Inflammatory macrophage (primary cell): ENCODE results near the gene ADAM12.

Experiments used
- DNase-seq, 2 donors: peaks; one replicate each; pipeline ENCODE4 v3.0.0-alpha.2; 2020 to 2022

Gene ADAM12

DNA sequence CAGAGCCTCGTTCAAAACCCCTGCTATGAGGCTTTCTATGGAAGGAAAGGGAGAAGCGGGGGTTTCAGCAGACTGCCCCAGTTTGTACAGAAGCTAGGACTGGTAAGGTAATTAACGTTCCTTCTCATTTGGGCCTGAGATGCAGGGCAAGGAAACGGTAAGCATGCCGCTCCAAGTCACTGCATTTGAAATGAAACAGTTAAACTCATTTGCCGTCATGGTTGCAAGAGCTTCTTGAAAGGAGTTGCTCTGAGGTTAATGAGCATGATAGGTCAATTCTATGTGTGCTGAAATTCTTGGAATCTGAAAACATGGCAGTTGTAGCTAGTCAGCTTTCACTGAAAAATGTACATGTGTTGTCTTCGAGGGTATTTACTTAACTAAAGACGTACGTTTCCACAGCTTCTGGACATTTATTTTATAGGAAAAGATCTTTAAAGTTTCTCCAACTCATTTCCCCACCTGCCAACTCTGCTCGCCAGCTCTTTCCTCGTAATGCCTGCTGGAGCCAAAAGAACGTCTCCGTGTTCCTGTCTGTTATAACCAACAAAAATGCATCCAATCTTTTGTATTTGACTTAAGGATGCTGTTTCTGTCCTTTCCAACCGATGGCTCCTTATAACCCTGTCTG, 73.3 kb downstream of the ADAM12 start:
- no peak for DNase-seq

DNA sequence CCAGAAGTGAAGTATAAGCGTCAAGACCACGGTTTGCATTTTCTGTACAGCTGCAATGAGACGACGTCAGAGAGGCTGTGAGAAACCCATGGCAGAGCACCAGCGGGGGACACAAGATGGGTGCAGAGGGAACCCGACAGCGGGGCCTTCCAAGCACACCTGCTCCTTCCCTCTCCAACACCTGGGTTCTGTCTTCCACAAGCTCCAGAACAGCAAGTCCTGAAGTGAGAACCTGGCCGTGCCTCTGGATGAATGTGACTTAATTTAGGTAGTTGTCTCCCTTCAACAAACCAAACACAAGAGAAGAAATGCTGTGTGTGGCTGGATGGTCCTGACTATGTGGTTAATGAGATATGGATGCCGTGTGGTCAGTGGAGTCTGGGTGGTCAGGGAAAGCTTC, 76.1 kb downstream of the ADAM12 start:
- no peak for DNase-seq

DNA sequence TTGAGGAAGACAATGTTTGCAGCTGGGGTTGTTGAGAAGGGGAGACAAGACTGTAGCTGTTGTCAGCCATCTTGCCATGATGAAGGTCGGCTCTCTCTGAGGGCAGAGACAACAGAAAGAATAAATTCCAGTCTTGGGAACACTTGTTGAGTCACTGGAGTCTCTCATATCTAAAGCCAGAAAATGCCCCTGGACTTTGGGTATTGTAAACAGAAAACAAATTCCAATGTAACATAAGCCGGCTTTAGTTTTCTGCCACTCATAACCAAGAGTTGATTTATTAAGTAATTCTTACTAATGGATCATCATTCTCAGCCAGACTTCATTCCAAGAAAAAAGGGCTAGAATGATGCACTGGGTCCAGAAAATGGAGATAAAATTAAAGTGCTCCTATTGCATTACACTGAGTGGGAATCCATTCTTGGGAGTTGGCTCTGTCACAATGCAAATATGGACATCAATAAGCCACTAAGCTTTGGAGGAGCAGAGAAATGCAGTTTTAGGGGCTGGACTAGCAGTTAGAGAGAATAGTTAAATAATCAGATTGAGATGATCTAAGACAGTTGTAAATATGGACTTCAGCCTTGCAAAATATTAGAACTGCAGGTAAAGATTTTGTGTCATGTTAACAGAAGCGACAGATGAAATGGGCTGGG, 78.9 kb downstream of the ADAM12 start:
- DNase-seq, result no peak

DNA sequence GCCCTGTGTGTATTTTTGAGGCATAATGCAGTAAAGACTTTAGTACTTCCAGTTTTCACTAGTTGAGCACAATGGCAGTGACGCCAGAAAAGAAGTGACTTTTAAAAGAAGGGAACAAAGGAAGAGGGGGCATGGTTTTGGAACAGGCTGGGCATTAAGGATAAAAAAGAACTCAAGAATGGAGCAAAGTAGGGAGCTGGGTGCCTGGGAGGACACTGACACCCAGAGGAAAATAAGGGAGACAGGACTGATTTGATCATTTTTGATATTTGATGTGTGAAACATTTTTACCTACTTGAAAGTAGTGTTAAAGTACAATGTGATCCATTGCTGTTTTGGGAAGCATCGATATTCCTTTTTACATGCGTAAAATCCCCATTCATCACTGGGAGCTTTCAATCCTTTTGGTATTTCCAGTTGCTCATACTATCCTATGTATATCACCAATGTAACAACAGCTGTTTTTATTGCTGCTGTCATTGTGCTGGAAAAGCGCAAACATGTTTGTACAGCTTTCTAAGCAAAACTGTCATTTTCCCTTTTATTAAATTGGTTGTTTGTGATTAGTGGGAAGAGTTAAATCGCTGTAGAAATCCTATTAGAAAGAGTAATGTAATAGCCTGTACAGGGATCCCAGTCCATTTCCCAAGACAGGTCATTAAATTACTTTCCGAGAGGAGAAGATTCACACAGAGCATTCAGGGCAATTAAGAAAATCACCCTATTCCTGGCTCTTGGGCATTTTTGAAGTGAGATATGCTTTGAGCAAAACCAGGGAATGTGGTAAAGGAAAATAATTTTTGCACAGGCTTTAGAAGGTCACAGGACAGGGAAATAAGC, 85.2 kb downstream of the ADAM12 start:
- DNase-seq, result no peak

DNA sequence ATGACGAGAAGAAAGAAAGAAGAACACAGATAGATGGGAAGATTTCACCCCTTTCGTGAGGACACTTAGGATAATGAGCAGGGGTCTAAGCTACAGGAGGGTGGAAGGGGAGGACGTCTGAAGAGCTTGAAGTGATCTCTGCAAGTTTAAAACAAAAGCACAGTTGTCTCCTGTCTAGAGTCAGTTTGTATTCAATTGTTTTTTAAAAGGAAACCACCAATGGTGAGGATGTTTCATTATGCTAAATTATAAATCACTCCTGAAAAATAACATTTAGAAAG, 85.9 kb downstream of the ADAM12 start:
- no peak for DNase-seq

DNA sequence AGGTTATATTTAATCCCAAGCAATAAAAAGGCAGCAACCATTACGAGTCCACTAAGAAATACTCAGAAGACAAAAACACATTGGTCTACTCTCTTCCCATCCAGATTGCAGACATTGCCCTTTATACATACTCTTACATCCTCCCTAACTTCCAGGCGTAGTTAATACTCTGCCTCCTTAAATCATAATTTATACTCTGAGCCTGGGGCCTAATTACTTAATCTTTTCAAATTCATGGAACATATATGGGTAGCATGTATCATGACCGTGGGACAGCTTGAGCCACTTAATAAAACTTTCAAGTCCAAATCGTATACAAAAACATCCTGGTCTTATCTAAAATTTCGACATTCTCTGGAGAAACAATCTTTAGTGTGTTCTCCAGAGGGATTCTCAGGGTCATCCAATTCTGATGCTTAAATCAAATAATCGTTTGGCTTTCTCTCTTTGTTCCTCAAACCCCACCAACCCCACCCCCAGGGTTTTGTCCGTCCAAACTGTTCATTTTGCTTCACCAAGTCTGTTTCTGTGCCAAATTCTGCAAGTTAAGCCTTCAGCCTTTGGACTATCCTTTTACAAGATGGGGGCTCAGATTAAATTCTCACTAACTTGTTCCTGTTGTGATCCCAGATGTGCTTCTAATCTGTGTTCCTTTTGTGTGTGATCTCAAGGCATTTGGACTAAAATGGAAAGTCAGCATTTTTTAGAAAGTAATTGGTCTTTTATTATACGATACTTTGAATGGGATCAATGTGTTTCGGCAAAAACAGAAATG, 86.4 kb downstream of the ADAM12 start:
- no peak for DNase-seq

DNA sequence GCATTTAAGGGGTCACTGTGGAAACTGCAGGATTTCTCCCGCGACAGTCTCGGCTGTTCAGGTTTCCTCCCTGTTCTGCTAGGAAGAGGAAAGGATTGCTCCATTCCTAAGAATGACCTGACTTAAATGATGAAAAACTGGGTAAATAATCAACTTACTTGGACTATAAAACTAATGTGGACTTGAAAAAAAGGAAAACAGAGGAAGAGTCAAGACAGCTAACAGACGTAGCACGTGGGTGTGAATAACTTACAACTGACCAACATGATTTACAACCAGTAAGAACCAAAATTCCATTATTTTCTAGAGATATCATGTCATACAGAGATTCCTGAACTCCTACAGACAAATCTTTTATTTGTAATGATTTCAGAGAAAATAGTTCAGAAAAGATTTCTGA, 93.8 kb downstream of the ADAM12 start:
- DNase-seq, result no peak

DNA sequence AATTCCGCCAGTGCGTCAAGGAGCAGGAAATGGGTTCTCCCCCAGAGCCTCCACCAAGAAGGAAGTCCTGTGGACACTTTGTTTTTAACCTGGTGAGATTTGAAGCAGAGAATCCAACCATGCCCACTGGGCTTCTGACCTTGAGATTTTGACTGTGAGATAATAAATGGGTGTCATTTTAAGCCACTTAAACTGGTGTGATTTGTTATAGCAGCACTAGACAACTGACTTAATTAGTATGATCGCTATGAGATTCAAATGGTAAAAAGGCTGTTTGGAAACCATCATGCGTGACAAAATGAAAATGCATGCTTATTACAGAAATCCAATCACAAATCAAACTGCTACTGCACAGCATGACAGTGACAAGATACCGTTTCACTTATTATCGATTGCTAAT, 98.0 kb downstream of the ADAM12 start:
- DNase-seq, result no peak

DNA sequence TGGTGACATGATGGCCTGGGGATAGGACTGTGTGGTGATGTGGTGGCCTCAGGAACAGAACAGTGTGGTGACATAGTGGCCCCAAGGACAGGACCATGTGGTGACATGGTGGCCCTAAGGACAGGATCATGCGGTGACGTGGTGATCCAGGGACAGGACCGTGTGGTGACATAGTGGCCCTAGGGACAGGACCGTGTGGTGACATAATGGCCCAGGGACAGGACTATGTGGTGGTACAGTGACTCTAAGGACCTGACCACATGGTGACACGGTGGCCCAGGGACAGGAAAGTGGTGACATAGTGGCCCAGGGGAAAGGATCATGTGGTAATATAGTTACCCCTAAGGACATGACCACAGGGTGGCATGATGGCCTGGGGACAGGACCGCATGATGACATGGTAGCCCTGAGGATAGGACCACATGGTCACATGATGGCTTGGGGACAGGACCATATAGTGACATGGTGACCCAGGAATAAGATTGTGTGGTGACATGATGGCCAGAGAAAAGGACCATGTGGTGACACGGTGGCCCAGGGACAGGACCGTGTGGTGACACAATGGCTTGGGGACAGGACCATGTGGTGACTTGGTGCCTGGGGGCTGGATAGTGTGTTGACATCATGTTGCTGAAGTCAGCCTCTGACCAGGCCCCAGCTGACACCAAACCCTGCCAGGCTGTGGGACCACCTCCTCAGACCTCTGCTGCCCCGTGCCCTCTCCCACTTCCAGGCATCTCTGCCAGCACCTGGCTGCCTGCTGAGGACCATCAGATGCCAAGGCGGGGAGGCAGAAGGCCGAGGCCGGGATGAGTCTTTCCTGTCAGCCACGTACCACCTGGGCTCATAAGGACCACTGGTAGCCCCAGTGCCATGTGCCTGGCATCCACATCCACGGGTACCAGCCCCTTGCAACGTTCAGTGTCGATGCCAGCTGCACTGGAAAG, 99.5 kb downstream of the ADAM12 start:
- no peak for DNase-seq

DNA sequence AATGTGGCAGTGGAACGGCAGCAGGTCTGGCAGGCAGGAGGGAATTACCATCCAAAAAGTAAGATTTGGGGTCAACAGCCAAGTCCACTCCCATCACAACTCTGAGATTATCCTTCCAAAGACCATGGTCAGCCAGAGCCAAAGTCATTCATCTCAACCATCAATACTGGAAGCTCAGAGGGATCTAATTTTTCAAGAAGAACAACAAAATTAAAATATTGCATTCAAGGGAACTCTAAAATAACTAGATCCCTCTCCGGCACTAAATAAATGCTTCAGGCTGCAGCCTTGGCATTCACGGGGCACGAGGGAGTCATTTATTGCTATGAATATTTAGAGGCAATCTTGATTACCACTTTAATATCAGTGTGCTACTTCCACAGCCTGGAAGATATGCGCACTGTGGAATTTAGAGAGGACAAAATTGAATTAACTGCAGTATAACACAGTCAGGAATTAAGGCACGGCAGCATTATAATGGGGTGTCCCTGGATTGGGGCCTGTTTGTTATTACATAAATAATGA, 102.0 kb downstream of the ADAM12 start:
- no peak for DNase-seq

DNA sequence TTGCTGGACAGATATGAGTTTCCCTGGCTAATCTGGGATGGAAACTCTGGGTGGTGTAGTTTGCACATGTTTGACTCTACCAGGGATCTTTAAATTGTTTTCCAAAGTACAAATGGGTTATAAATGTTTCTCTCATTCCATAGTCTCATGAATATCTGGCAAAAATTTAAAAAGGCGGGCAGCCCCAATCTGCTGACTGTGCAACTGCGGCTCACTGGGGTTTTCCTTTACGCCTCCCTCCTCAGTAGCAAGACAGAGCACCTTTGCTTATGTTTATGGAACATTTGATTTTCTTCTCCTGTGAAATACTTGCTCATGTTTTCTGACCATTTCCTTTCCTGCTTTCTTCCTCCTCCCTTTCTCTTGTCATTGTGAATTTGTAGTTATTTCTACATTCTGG, 105.0 kb downstream of the ADAM12 start:
- DNase-seq, result no peak

DNA sequence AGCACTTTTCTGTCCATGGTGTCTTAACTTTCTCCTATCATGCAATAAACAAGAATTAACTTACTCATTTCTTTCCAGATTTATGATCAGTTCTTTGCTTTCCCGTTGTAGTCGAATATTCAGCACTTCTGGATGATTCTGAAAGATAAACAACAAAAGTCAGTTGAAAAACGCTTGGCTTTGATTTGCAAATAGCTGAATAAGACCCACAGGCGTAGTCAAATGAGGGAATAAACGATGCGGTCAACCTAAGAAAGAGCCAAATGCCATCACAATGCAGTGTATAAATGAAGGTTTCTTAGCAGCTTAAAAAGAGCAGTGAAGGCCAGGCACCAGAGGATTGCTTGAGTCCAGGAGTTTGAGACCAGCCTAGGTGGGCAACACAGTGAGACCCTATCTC, 109.4 kb downstream of the ADAM12 start:
- DNase-seq, result no peak

DNA sequence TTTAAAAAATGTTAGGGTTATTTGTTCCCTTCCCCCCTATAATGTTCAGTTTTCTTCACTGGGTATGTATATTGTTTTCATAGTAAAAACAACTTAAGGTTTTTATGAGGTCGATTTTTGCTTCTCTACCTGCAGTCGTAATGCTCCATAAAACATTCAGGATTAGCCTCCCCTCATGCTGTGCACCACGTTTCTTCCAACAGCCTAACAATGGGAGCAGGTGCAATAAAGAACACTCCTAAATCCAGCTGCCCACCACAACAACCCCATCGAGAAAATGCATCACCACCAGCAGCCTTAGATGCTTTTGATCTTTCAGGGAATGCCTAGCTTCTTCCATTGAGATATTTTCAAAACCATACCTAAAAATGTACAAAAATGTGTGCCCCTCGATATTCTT, 111.1 kb downstream of the ADAM12 start:
- DNase-seq, result no peak

DNA sequence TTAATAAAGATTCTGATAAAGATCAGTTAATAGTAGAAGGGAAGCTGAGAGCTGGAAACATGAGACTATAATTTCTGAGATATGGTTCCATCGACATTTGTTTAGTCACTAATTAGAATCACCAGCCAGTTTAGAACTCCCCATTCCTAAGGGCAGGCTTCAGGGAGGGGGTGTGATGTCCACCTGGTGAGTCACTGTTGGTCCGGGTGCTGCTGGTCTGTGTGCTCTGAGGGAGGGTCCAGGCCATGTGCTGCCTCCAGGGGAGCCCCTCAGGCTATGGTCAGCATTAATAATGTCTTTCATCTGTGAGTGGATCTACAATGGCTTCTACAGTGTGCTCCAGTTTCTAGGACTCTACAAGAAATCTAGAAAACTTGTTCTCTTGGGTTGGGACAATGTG, 115.8 kb downstream of the ADAM12 start:
- DNase-seq, result no peak

DNA sequence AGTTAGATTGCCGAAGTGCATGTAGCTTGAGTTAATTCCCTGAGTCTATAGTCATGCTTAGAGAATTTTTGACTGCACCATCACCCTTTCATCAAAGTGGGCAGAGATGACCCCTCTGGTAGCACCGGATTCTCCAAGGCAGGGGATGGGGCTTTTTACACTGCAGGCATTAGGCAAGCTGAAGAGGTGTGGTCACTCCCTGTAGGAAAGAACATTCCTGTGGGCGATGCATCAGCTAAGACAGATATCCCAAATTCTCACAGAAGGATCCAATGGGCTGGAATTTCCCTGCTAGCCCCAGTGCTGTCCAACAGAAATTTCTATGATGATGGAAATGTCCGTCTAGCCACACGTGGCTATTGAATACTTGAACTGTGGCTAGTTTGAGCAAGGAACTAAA, 118.2 kb downstream of the ADAM12 start:
- no peak for DNase-seq

DNA sequence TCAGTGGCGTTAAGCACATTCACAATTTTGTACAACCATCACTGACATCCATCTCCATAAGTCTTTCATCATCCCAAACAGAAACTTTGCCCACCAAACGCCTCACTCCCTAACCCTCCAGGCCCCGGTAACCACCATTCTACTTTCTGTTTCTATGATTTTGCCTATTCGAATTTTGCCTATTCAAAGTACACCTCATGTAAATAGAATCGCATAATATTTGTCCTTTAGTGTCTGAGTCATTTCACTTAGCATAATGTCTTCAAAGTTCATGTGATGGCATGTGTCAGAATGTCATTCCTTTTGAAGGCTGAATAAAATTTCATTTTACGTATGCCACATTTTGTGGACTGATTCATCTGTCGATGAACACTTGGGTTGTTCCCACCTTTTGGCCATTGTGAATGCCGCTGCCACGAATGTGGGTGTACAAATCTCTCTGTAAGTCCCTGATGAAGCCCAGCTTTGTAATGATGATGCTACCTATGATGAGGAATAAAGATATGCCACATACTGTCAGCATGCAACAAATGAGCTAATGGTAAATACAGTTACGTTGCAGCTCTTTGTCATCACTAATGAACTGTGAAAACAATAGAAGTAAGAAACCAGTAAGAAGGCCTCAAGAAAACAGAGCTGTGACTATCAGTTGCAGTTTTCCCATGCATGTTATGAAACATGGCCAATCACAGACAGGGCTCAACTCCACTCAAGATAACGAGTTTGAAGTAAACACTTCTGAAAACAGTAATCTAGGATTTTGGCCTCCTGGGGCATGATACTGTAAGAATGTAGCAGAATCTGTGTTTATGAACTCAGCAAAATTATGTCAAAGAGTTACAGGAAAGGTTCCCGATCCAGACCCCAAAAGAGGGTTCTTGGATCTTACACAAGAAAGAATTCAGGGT, 120.0 kb downstream of the ADAM12 start:
- DNase-seq, result no peak

DNA sequence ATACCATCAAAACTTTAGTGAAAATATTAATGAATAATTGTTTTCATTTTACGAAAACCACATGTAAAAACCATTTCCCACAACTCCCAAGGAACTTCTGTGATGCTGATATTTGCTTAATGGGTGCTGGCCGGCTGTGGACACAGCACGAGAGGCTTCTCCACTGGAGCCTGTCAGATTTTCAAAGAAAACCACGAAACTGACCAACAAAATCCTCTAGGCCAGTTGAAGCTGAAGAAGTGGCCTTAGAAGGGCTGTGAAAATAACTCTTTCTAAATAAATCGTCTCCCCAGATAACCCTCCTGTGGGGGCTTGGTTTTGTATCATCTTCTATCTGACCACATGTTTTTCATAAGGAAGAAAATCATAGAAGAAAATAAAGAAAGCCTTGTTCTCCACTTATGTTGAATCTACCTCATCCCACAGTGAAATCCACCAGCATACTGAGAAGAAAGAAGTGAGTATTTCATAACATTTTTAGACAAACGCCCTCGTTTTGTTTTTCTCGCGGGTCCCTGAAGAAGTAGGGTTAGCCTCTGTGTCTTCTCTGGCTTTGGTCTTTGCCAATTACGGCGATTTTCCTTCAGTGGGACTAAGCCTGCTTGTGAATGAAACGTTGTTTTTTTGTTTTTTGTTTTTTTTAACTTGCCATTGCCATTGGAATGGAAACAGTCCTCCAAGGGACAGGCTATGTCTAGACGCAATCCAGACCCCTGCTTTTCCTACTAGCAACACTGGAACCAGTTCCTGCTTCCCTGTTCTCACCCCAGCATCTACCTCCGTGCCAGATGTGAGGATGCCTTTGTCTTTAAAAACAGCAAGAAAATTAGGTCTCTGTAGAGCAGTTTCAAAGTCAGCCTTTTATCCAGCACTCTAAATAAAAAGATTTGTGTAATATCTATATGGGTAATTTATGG, 123.9 kb downstream of the ADAM12 start:
- no peak for DNase-seq

DNA sequence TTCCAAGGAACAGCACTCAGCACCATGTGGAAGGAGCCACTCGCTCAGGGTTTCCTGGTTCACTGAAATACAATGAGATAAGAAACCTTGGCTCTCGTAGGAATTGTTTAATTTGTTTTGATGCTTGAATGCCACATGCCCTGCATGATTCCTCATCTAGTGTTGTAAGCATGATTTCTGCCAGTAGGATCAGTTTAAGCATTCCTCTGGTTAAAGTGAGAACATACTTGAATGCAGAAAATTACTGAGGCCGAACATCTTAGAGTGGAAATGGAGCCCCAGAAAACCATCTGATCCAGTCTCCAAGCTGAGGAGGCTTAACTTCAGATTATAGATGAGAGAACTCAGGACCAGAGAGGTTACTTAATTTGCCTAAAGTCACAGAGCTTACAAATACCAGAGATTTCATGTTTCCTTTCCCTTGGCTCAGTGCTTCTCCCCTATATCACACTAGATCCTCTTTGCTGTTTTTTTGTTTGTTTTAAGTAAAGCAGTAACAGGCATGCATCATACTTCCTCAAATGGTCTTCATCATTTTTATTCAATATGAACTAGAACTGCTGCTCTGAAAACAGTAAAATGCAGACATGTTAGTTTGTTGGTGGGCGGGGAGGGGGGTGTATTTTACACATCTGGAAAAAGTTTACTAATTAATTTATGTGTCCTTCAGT, 125.1 kb downstream of the ADAM12 start:
- DNase-seq, result no peak

DNA sequence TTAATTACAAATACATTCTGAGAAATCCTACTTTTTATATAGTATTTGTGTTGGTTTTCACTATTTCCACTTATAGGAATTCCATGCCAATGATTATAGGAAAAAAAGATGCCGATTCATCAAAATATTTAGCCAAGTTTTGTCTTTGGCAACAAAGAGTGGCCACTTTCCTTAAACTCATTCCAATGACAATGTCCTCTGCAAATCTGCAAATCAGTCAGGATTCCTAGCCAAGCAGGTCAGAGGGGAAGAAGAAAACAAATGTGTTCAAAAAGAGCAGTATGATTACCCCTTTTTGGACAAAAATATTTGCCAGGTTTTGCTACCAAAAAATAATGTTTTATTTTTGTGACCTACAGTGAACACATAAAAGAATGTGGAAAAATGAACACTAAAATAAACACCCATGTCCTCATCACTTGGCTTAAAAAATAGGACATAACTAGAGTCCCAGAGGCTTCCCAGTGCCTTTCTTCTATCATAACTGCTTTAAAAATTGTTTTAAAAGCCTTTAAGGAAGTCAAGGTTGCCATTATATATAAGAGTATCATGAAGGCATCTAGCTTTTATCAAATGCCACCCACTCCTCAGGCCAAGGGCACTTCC, 125.9 kb downstream of the ADAM12 start:
- no peak for DNase-seq
